UCSD-AML1 (cell line): ENCODE measurements around the gene CTNND2.
"Not testable (repeated sequence)": the region's sequence is repeated elsewhere in the genome, so short reads cannot be mapped to it uniquely, and the experiment has no call there.

Source experiments
- DNase-seq: peaks from one replicate; lab custom pipeline; 2025; ENCODE audit not compliant: unreplicated experiment; lab: John Stamatoyannopoulos, UW

CTNND2 gene

DNA sequence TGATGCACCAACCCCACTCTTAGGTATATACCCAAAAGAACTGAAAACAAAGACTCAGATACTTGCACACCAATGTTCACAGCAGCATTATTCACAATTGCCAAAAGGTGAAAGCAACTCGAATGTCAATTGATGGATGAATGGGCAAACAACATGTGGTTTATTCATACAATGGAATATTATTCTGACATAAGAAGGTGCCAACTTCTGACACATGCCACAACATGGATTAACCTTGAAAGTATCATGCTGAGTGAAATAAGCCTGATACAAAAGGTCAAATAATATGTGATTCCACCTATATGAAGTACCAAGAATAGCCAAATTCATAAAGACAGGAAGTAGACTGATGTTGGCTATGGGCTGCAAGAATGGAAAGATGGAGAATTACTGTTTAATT lies 35.0 kb downstream of the CTNND2 start:
- no peak for DNase-seq

DNA sequence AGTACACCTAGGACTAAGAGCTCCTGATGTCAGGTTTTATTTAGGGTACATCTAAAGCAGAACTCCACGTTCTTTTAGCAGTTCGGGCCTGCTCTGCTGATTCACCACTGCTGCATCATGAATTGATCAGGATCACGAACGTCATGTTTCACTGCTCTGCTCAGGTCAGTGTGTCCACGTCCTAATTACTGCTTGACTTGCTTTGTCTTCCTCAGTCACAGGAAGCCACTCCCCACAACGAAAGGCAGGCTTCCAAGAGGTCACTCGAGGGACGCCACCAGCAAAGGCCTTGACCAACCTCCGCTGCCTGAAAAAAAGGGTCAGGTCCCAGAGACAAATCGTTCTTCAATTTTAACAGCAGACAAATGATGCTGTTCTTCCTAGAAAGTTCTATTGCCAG lies 40.3 kb downstream of the CTNND2 start:
- DNase-seq: no peak

DNA sequence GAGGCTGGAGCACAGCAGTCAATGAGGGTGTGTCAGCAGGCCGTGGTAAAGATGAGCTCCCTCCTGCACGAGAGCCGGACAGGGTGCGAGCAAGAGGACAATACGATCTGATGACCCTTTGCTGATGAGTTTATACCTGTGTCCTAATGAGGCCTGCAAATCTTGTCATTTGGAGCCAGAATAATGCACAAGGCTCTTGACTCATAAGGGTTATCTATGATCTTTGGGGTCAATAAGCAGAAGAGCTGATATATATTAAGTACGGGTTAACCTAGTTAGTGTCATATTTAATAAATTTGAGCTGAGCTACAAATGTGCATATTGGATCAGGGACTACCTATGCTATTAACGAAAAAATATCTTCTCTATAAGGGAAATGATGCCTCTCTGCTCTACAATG lies 46.9 kb downstream of the CTNND2 start:
- DNase-seq: no peak

DNA sequence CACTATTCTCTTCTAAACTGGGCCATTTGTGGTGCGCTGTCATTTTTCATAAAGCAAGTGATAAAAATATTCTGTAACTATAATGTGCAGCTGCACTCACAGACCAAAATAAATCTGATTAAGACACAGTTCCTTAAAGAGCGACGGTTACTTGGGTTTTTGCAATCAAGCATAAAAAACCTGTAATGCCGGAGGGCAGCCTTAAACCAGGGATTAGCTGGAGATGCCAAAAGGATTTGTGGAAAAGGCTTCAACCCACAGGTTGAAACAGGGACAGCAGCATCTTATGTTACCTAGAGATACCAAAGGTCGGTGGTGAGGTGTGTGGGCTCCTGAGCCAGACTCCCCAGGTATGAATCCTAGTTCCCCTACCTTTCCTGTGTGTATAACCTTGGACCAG lies 49.3 kb downstream of the CTNND2 start:
- DNase-seq: no peak

- DNase-seq: no peak
Measured at GRCh38 chr5:11853796-11854195, 50.5 kb downstream of the CTNND2 start.

DNA sequence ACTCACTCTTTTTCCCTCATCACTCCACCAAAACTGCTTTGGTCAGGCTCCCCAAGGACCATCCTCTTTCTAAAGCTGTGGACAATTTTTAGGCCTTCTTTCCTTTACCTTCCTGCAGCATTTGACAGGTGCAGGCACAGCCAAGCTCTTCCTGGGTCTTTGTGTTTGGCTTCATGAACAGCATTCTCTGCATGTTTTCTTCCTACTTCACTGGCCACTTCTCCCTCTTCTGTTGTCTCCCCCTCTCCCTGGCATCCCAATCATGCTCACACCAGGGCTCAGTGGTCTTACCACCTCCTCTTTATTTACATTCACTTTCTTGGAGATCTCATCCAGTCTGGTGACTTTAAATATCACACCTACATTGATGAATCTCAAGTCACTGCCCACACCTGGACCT lies 51.1 kb downstream of the CTNND2 start:
- no peak for DNase-seq

- no peak for DNase-seq
Measured at GRCh38 chr5:11852717-11853087, 51.5 kb downstream of the CTNND2 start.

- DNase-seq: no peak
Measured at GRCh38 chr5:11851965-11852716, 52.1 kb downstream of the CTNND2 start.

- DNase-seq: no peak
Measured at GRCh38 chr5:11851416-11851815, 52.8 kb downstream of the CTNND2 start.

DNA sequence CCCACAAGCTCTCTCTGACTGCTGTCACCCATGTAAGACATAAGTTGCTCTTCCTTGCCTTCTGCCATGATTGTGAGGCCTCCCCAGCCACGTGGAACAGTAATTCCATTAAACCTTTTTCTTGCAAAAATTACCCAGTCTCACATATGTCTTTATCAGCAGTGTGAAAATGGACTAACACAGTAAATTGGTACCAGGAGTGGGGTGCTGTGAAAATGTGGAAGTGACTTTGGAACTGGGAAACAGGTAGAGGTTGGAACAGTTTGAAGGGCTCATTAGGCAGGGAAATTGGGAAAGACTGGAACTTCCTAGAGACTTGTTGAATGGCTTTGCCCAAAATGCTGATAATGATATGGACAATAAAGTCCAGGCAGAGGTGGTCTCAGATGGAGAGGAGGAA lies 75.7 kb downstream of the CTNND2 start:
- DNase-seq: not testable (repeated sequence)

DNA sequence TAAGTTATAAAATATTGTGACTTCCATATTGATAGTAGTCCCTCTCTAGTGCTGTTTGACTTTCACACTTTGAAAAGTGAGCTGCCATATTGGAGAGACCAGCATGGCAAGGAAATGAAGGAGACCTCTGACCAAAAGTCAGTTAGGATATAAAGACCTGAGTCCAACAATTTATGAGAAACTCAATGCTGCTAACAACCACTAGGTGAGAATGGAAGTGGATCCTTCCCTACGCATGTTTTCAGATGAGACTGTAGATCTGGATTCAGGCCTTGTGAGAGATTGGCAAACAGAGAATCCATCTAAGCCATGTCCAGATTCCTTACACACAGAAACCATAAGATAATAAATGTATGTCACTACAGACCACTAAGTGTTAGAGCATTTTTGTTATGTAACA lies 81.6 kb downstream of the CTNND2 start:
- DNase-seq: no peak

GRCh38 chr5:11815916-11816315 lies 88.3 kb downstream of the CTNND2 start:
- no peak for DNase-seq

GRCh38 chr5:11815481-11815880 lies 88.8 kb downstream of the CTNND2 start:
- no peak for DNase-seq

DNA sequence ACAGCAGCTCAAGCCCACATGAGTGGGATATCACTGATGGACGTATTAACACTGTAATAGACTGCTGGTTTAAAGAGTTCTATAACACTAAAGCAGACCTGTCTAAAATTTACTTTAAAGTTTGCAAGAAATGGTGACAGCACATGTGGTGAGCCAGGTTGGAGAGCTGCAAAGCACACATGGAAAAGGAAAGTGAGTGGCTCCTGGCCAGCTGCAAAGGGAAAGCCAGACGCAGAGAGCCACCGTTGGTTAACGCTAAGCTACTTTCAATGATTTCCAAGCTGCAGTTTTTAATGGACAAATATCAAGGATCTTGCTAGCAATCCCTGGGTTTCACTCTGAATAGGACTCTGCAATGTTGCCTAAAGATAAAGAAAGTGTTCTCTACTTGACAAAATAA lies 89.9 kb downstream of the CTNND2 start:
- DNase-seq: no peak

- DNase-seq: no peak
Measured at GRCh38 chr5:11809407-11809806, 94.8 kb downstream of the CTNND2 start.

DNA sequence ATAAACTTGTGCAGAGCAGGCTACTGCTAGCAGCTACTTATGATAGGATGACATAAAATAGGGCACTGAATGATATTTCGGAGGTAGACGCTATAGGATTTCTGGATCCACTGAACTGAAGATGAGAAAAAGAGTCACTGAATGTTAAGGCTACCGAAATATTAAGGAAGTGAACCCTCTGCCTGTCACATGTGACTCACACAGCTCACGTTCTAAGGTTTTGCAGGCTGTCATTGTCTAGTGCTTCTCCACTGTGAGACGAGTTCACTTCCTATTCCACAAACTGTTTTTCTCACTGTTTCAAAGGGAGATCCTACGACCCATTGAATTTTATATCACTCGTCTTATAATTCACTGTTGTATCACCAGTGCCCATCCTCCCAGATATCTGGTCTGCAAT lies 100.8 kb downstream of the CTNND2 start:
- no peak for DNase-seq

DNA sequence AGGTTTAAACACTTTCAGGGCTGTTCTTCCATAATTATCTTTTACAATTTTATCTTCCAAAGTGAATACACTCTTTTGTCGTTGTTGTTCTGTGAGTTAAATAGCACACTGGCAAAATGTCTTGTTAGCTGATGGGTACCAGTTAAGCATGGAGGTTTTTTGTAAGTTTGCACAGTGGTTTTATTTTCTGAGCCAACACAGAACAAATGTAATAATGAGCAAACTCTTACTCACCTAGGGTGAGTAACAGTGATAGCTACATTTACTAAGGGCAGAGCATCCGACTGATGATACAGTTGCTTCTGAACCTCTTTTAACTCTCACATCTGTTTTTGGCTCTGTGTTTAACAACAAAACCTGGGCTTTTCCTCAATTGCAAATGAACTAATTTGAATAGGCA lies 103.2 kb downstream of the CTNND2 start:
- DNase-seq: no peak

DNA sequence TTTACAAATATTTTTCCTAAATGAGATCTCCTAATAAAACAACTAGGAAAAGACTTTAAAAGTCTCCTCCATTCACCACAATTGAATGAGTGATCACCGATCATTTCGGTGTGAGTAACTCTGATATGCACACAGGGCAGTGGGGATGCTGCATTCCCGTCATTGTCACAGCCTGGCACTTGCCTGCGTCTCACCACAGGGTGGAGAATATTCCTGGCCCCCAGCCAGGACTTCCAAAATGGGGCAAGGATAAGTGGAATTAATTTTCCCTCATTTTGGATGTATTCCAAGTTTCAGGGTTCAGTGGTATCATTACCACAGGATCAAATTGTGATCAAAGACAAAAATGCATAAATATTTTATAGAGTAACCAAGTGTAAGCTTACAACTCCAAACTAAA lies 107.1 kb downstream of the CTNND2 start:
- no peak for DNase-seq

GRCh38 chr5:11793396-11793795 lies 110.8 kb downstream of the CTNND2 start:
- DNase-seq: no peak

DNA sequence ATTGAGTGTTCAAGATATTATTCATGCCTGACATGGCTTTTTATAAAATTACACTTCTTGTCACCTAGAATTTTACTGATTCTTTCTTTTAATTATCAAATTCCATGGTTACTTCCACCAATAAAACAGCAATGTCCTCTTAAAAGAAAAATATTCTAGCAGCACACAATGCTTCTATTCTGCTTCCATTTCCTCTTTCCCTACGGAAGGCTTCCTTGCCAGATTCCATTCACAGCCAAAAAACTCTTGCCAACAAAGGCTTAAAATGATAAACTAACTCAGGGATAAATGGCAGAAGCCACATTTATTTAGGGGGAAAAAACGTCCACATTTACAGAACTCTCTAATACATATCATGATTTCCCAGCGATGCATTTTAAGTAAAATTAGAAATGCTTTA lies 111.6 kb downstream of the CTNND2 start:
- no peak for DNase-seq

- DNase-seq: no peak
Measured at GRCh38 chr5:11791792-11792191, 112.5 kb downstream of the CTNND2 start.

DNA sequence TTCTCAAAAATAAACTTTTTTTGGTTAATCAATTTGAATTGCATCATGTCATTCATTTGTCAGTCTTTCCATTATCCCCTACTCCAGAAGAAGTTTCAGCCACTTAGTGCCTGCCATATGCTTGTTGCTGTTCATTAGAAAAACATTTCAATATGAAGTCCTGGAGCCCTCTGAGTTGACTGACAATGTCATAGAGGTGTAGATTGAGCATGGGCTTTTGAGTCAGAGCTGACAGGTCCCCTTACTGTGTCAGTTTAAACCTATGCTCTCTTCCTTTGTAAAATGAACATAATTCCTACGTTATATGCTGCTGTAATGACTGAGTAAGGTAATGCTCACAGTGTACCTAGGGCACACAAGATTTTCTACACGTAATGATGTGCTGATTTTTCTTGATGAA lies 114.0 kb downstream of the CTNND2 start:
- DNase-seq: no peak

DNA sequence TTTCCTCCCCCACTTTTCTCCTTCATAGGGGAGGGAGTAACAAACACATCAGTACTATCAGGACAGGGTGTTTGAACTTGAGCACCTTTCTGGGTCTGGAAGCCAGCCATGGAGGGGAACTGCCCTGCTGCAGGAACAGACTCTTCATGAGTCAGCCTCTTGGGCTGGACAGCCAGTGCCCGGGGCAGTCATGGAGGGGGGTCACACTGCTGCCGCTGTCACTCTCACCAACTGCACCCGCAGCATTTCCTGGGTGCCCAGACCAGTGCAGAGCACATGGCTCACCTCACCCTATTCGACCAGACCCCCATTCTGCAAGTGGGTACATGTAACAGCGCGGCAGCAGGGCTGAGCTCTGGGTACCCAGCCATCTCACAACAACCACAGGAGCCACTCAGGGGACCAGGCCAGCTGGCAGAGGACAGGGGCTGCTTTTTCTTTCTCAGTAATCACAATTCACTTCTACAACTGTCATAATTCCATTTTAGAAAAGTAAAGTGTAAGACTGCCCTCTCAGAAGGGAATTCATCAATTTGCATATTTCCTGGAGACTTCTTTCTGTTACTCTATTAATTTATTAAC lies 118.4 kb downstream of the CTNND2 start:
- no peak for DNase-seq
